Pancreas (tissue), 10 donors: ENCODE measurements around the gene KRTAP4-12. TPM values are rescaled to one million over a fixed set of nuclear protein-coding genes. Genes with fewer than 3 reads are reported as not detected.
"Not testable (repeated sequence)": the region's sequence is repeated elsewhere in the genome, so short reads cannot be mapped to it uniquely, and the experiment has no call there.

ENCODE experiments used
- ATAC-seq, 4 donors: fragments of 200-7000 bp; cut with Tn5 transposase; one replicate each; pipeline versions ENCODE4 v1.8.0 to v1.9.1; 2020; ENCODE audit warnings: mild to moderate bottlenecking in 4 of 4, moderate library complexity in 4 of 4
- DNase-seq, 6 donors: peaks; one replicate each; pipeline ENCODE4 v3.0.0-alpha.2; 2020
- FAIRE-seq: peaks from 2 replicates; lab custom pipeline; 2012; peaks lifted over from hg19 to GRCh38; lab: Jason Lieb, UNC
- H3K27ac ChIP-seq, 4 donors: fragments of 200-600 bp; sonication (generic); 1 replicate in 3 of 4; 2 replicates in 1 of 4; pipeline versions ENCODE4 v1.5.0 to v1.8.0; 2020
- H3K27me3 ChIP-seq, 4 donors: fragments of 200-600 bp; one replicate each; pipeline ENCODE4 v1.8.0; 2021
- H3K36me3 ChIP-seq, 3 donors: fragments of 200-600 bp; sonication (generic) in 1 of 3; one replicate each; pipeline versions ENCODE4 v1.5.0 to v1.8.0; 2020 to 2021
- H3K4me1 ChIP-seq, 3 donors: fragments of 200-600 bp; one replicate each; pipeline ENCODE4 v1.8.0; 2021
- H3K4me3 ChIP-seq, 4 donors: fragments of 200-600 bp; sonication (generic) in 2 of 4; one replicate each; pipeline versions ENCODE4 v1.5.0 to v1.8.0; 2020 to 2021
- H3K9me3 ChIP-seq, 4 donors: fragments of 200-600 bp; one replicate each; pipeline ENCODE4 v1.8.0; 2021
- CTCF ChIP-seq, 4 donors: fragments of 200-600 bp; sonication (generic) in 3 of 4; IDR thresholded peaks; one replicate each; pipeline versions ENCODE4 v1.5.0 to v1.8.0; 2021; ENCODE audit warnings: antibody characterized with exemption in 4 of 4
- WGBS, 2 donors: extraction: QIAGEN DNeasy Blood & Tissue Kit; methylation state at CpG; one replicate each; pipeline ENCODE4 v1.1.7; 2013; 5-methylcytosine and 5-hydroxymethylcytosine counted together
- intact Hi-C, 3 donors: fragments of 100-400 bp; cut with DNase I; formaldehyde crosslinking; loops; one replicate each; pipeline versions ENCODE4 v1.11.1 to v1.14.2; 2022
- polyA plus RNA-seq, 2 donors: library from polyadenylated mRNA; stranded (reverse); fragments of 200-250 nt; gene quantifications; one replicate each; pipeline ENCODE4 v1.2.3, GENCODE V29; 2013
- total RNA-seq, 6 donors: library from RNA; stranded (reverse); fragmentation: NEBNext Ultra II Directional in 4 of 6; extraction: Animal tissue kit (Norgen Biotek cat#: 25700) in 4 of 6; gene quantifications; one replicate each; pipeline versions ENCODE4 v1.2.1 to v1.2.4, GENCODE V29; 2021 to 2023
- donor health status: healthy with polysubstance abuse.
- donor health status: DM: no; HTN: no; CAD: no; lungs with moderate emphysema.
- donor health status: DM: no; HTN: no; CAD: no.
- donor health status: control.
- donor health status: control.
- donor health status: Bipolar disorder and iron deficiency.
- donor health status: DM: yes; HTN: yes; CAD: no.
- donor health status: DM: no; HTN: no; CAD: no.
- donor health status: DM: no; HTN: no; CAD: no.
- donor health status: DM: yes; HTN: yes; CAD: no.

Gene KRTAP4-12
- total and polyA plus RNA-seq, 8 donors = not detected

GRCh38 chr17:41118721-41119120, 5.3 kb downstream of the KRTAP4-12 start:
- Histone ChIP-seq H3K27ac (no peak overlapping the region), H3K9me3 (no peaks in the 10 kb centered on the region), H3K27me3 (no peaks in the 10 kb centered on the region), H3K36me3 (no peaks in the 10 kb centered on the region), H3K4me3 (no peak overlapping the region), H3K4me1 (no peaks in the 10 kb centered on the region)
- WGBS, 2 donors = 63 to 80% methylated on average over 4 of the region's 4 CpGs
- ATAC-seq (no peak), FAIRE-seq (no peak), DNase-seq (no peak)
- intact Hi-C loops = no loop called here
- no peak for TF ChIP-seq CTCF (IDR thresholded peaks at IDR 0.05)

GRCh38 chr17:41117846-41118386, 6.1 kb downstream of the KRTAP4-12 start, which contains the start of gene KRTAP4-11:
Gene KRTAP4-11, minus strand, starts transcription at chr17:41118373. Its CDS starts 58 bp downstream, at chr17:41118315.
- peak in 1 of 6 donors; percentile 47 for DNase-seq
- 55 to 60% methylated on average over 10 of the region's 10 CpGs for WGBS, 2 donors
- FAIRE-seq, H3K27me3 ChIP-seq, H3K9me3 ChIP-seq, H3K4me1 ChIP-seq, H3K27ac ChIP-seq, intact Hi-C loops, H3K4me3 ChIP-seq, H3K36me3 ChIP-seq, ATAC-seq: not testable (repeated sequence)

GRCh38 chr17:41116297-41116696, 7.7 kb downstream of the KRTAP4-12 start:
- no peak for FAIRE-seq
- DNase-seq = no peak
- no peak for ATAC-seq
- TF ChIP-seq CTCF (IDR thresholded peaks at IDR 0.05) = no peak
- WGBS, 2 donors = 65 to 66% methylated on average over 5 of the region's 5 CpGs
- Histone ChIP-seq H3K27ac (no peak overlapping the region), H3K27me3 (no peaks in the 10 kb centered on the region), H3K36me3 (no peaks in the 10 kb centered on the region), H3K9me3 (no peaks in the 10 kb centered on the region), H3K4me1 (no peaks in the 10 kb centered on the region), H3K4me3 (no peak overlapping the region)
- intact Hi-C loops = no loop called here

- TF ChIP-seq CTCF (IDR thresholded peaks at IDR 0.05) = no peak
- ATAC-seq = no peak
- no peaks in the 10 kb centered on the region for H3K36me3 ChIP-seq
- 66 to 81% methylated on average over 2 of the region's 2 CpGs for WGBS, 2 donors
- no peaks in the 10 kb centered on the region for H3K9me3 ChIP-seq
- no peak for DNase-seq
- no peak for FAIRE-seq
- no peak overlapping the region for H3K4me3 ChIP-seq
- intact Hi-C loops = no loop called here
- no peak overlapping the region for H3K27ac ChIP-seq
- H3K4me1 ChIP-seq = no peaks in the 10 kb centered on the region
- no peaks in the 10 kb centered on the region for H3K27me3 ChIP-seq
These were observed 12.7 kb downstream of the KRTAP4-12 start for GRCh38 chr17:41111151-41111885.

GRCh38 chr17:41108728-41109386, 15.1 kb downstream of the KRTAP4-12 start:
- H3K27me3 ChIP-seq, H3K36me3 ChIP-seq, H3K4me1 ChIP-seq, DNase-seq, H3K4me3 ChIP-seq, FAIRE-seq, H3K27ac ChIP-seq, ATAC-seq, intact Hi-C loops, H3K9me3 ChIP-seq: not testable (repeated sequence)
- WGBS, 2 donors = 0 to 51% methylated on average over 1 of the region's 1 CpG
